ENCODE results near the gene FRY.
A peak's percentile ranks its signal among the peaks of the same experiment; 100 is the strongest.

Gene FRY

GRCh38 chr13:32229443-32229842 is 197.9 kb downstream of the FRY start:
- DNase-seq: no peak

- no peak for DNase-seq
Observed at GRCh38 chr13:32232263-32232662, 200.7 kb downstream of the FRY start.

- no peak for DNase-seq
Observed at GRCh38 chr13:32233062-32233461, 201.5 kb downstream of the FRY start.

DNA sequence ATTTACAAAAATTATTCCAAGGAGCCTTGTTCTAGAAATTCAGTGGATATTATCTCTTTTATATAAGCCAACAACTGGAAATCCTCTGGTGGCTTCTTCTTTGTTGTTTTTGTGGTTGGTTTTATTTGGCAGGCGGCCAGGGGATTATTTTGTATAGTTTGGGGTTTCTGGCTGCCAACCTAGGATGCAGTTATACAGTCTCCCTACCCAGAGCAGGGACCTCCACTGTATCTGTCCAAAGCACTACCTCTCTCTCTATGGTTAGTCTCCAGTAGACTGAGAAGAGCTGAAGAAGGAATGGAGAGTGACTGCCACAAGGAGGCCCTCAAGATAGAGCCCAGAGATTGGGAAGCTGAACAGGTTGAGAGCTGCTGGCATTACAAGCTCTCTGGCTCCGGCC is 203.3 kb downstream of the FRY start:
- DNase-seq: no peak

DNA sequence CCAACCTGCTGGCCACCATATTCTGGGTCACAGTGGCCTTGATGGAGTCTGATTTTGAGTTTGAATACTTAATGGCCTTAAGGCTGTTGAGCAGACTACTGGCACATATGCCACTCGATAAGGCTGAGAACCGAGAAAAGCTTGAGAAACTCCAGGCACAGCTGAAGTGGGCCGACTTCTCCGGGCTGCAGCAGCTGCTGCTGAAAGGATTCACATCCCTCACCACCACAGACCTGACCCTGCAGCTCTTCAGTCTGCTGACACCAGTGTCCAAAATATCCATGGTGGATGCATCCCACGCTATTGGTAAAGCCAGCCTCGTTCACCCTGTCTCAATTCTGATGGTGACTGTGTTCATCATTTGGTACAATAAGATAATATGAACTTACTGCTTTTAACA is 206.1 kb downstream of the FRY start:
- no peak for DNase-seq

- DNase-seq: no peak
Observed at GRCh38 chr13:32243695-32244094, 212.1 kb downstream of the FRY start.

GRCh38 chr13:32245555-32245954 is 214.0 kb downstream of the FRY start:
- no peak for DNase-seq

DNA sequence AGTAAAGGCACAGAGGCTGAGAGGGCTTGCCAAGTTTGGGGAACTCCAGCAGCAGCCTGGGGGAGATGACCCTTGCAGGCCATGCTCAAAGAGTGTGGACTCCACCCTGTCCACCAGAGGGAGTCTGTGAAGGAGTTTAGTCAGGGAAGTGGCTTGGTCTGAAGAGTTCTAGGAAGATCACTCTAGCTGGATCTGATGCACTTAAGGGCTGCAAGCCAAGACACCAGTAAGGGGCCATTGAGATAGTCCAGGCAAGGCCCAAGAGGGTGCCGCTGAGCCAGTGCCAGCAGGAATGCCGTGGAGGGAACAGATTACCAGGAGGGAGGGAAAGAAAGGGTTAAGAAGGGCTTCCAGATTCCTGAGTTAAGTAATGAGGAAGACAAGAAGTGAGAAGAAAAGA is 214.9 kb downstream of the FRY start:
- DNase-seq: peak; percentile 31

DNA sequence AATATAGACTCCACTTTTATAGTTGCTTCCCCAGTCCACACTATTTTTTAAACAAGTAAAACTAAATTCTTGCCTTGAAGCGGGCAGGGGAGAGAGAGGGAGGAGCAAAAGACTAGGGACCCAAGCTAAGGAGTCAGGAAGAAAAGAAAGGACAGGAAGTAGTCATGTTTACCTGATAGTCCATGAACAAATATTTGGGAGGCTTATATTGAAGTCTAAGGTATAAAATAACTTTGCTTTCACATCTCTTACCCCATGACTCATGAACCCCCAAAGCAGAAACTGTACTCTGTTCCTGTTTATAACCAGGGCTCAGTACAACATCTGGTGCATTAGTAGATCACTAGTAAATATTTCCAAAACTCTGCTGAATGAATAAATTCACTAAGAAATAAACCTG is 216.3 kb downstream of the FRY start:
- no peak for DNase-seq

- no peak for DNase-seq
Observed at GRCh38 chr13:32248801-32249200, 217.2 kb downstream of the FRY start.

DNA sequence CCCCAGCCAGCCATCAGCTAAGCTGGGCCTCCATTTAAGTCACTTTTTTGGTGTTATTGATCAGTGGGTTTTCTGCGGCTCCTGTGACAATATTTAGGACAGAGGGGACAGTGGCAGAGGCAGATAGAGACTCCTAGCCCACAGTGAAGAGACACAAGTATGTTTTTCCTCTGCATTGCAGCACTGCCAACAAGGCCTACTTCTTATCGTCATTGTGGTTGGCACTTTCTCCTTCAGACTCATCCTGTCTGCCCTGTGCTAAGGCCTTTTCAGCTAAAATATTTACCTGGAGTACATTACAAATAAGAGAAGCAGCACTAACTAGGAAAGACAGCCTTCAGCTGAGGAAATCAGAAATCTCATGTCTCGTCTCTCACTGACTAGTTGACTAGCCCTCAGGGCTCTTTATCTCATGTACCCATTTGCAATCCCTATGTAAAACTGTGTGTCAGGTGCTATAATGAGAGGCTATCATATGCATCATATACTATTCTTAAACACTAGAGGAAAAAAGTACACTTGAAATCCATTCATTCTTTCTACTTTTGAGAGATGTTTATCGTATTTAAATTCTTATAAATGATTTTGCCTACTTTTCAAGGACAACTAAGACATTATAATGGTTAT is 221.4 kb downstream of the FRY start:
- no peak for DNase-seq

GRCh38 chr13:32253911-32254399 is 222.4 kb downstream of the FRY start:
- no peak for DNase-seq

DNA sequence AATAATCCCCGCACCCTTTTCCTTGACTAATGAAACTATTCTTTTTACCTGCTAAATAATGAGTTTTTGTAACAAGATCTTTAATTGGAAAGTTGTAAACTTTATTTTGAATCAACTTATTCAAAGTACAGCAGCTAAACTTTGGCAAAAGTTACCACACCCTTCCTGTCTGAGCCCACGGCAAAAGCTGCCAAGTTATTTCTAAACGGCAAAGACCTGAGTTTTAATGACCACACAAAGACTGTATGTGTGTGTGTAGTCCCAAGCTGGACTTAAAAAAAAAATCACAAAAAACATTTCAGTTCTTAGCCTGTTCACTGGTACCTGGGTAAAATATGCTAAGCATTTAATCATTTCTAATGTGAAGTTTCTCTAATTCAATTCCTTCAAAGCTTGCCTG is 222.8 kb downstream of the FRY start:
- DNase-seq: no peak

GRCh38 chr13:32254916-32255723 is 223.5 kb downstream of the FRY start:
- DNase-seq: no peak

DNA sequence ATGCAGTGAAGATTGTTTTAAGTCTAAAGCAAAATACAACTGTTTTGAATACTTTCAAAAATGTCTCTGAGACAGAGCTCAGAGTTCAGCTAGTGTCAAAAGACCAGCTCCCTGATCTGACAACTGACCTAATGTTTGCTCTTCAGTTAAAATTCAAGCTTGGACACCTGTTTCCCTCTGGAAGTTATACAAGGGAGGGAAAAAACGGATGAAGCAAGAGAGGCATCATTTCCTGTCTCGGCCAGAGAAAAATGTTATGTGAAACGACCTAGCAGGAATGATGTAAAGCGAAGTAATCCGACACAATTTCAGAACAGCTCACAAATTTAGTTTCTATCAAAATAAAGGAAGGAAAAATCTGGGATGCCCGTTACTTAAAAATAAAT is 224.1 kb downstream of the FRY start:
- no peak for DNase-seq

- DNase-seq: no peak
Observed at GRCh38 chr13:32256243-32256642, 224.7 kb downstream of the FRY start.

- no peak for DNase-seq
Observed at GRCh38 chr13:32257649-32258048, 226.1 kb downstream of the FRY start.

GRCh38 chr13:32259116-32259515 is 227.5 kb downstream of the FRY start:
- no peak for DNase-seq

DNA sequence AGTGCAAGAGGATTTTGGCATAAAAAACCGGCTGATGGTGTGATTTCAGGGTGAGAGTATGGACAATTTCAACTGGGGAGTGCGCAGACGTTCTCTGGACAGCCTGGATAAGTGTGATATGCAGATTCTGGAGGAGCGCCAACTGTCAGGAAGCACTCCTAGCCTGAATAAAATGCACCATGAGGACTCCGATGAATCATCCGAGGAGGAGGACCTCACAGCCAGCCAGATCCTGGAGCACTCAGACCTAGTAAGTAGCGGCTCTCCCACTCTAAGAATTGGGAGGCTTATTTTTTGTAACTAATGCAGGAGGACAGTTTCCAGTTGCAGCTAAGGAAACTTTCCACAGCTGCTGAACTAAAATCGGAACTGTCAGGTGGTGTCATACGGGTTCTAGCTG is 230.0 kb downstream of the FRY start:
- peak; percentile 29 for DNase-seq

GRCh38 chr13:32262165-32262564 is 230.6 kb downstream of the FRY start:
- no peak for DNase-seq

GRCh38 chr13:32262619-32263018 is 231.0 kb downstream of the FRY start:
- no peak for DNase-seq

DNA sequence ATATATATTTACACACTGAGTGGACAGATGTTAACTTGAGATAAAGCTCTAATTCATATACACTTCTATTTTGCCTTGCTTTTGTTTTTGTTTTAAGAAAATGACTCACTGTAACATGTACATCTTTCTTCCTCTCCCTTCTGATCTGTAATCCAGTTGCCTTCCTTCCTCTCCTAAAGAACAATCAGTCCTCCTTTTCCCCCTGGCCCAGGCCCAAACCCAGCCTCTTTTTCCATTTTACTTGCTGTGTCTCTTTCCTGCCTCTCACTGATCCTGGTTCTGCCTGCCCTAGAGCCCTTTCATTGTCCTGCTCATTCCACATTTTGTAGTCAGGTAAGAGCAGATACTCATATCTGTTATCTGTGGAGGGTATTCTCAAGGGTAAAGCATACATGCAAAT is 232.8 kb downstream of the FRY start:
- DNase-seq: no peak

- no peak for DNase-seq
Observed at GRCh38 chr13:32265726-32266125, 234.2 kb downstream of the FRY start.

GRCh38 chr13:32266130-32266529 is 234.6 kb downstream of the FRY start:
- no peak for DNase-seq
